K562 (cell line): ENCODE data around the gene EPHX1. TPM values are rescaled to one million over a fixed set of nuclear protein-coding genes. Genes with fewer than 3 reads are reported as not detected.
A peak's percentile ranks its signal among the peaks of the same experiment; 100 is the strongest.

Source experiments
- ARID1B ChIP-seq: fragments of 450-650 bp; IDR thresholded peaks from 2 replicates; pipeline ENCODE4 v1.6.1; 2016; ENCODE audit warnings: antibody characterized with exemption, mild to moderate bottlenecking, inconsistent platforms
- BCL6 ChIP-seq: fragments of 250-450 bp; sonication (Bioruptor Pico); IDR thresholded peaks from 2 replicates; pipeline ENCODE4 v1.4.0; 2020
- CSDE1 ChIP-seq, 2 experiments: fragments of 450-650 bp; IDR thresholded peaks; 2 replicates each; pipeline ENCODE4 v1.6.1; 2016; ENCODE audit warnings: mild to moderate bottlenecking in 1 of 2
- HEY1 ChIP-seq: fragments of 250-450 bp; sonication (Bioruptor Pico); IDR thresholded peaks from 2 replicates; pipeline ENCODE4 v1.5.0; 2020; ENCODE audit warnings: mild to moderate bottlenecking, moderate library complexity, borderline replicate concordance
- KLF1 ChIP-seq: fragments of 450-650 bp; IDR thresholded peaks from 2 replicates; pipeline ENCODE4 v1.6.1; 2016; ENCODE audit warnings: missing genetic modification characterization, missing compliant biosample characterization
- MAFK ChIP-seq: IDR thresholded peaks from 2 replicates; pipeline ENCODE4 v1.6.1; 2011; ENCODE audit warnings: low read length, improper control_type of control experiment
- MECOM ChIP-seq: fragments of 250-450 bp; sonication (Bioruptor Pico); IDR thresholded peaks from 2 replicates; pipeline ENCODE4 v1.8.0; 2022; ENCODE audit warnings: inconsistent platforms
- MYC ChIP-seq, 2 experiments: fragments of 250-450 bp in 1 of 2; sonication (Bioruptor Pico) in 1 of 2; IDR thresholded peaks; 2 replicates each; pipeline versions ENCODE4 v1.5.1 to v1.6.1; 2012 to 2021; ENCODE audit warnings: low read depth in 2 of 2, borderline replicate concordance in 1 of 2, improper control_type of control experiment in 1 of 2, low read length in 1 of 2, mild to moderate bottlenecking in 1 of 2, moderate library complexity in 1 of 2
- PRMT5 ChIP-seq: sonication (generic); formaldehyde crosslinking; IDR thresholded peaks from 2 replicates; pipeline ENCODE4 v1.5.0; 2020; ENCODE audit warnings: missing genetic modification reagents
- RAD21 ChIP-seq, 2 experiments: fragments of 250-450 bp in 1 of 2; fragments of 450-650 bp in 1 of 2; sonication (Bioruptor Pico) in 1 of 2; formaldehyde crosslinking in 1 of 2; IDR thresholded peaks in 1 of 2; conservative IDR thresholded peaks in 1 of 2; 2 replicates each; pipeline versions ENCODE4 v1.4.0 to v1.8.0; 2020 to 2022; ENCODE audit warnings: mild to moderate bottlenecking in 2 of 2, moderate library complexity in 1 of 2
- TEAD2 ChIP-seq: fragments of 450-650 bp; IDR thresholded peaks from 2 replicates; pipeline ENCODE4 v1.6.1; 2016; ENCODE audit warnings: missing genetic modification characterization, control low read depth, missing compliant biosample characterization
- TFAM ChIP-seq: fragments of 250-450 bp; sonication (Bioruptor Pico); conservative IDR thresholded peaks from 2 replicates; pipeline ENCODE4 v1.5.0; 2021; ENCODE audit warnings: mild to moderate bottlenecking, moderate library complexity
- TOE1 ChIP-seq, 2 experiments: fragments of 450-650 bp in 1 of 2; sonication (generic) in 1 of 2; formaldehyde crosslinking in 1 of 2; IDR thresholded peaks; 2 replicates each; pipeline versions ENCODE4 v1.7.1 to v1.8.0; 2016 to 2022; ENCODE audit warnings: borderline replicate concordance in 2 of 2, mild to moderate bottlenecking in 2 of 2, antibody characterized with exemption in 1 of 2, inconsistent platforms in 1 of 2, low read depth in 1 of 2, missing genetic modification reagents in 1 of 2, moderate library complexity in 1 of 2
- TRIM24 ChIP-seq, 2 experiments: fragments of 450-650 bp; IDR thresholded peaks; 2 replicates each; pipeline ENCODE4 v1.6.1; 2016
- ZC3H11A ChIP-seq: IDR thresholded peaks from 2 replicates; pipeline ENCODE4 v1.6.1; 2012; ENCODE audit warnings: low read depth, low read length, improper control_type of control experiment
- ZNF133 ChIP-seq: fragments of 250-450 bp; sonication (Bioruptor Pico); IDR thresholded peaks from 2 replicates; pipeline ENCODE4 v1.4.0; 2020; ENCODE audit warnings: mild to moderate bottlenecking
- ZNF23 ChIP-seq: fragments of 250-450 bp; sonication (Bioruptor Pico); IDR thresholded peaks from 2 replicates; pipeline ENCODE4 v1.4.0; 2020; ENCODE audit warnings: mild to moderate bottlenecking
- ZNF830 ChIP-seq: fragments of 250-450 bp; sonication (Bioruptor Pico); IDR thresholded peaks from 2 replicates; pipeline ENCODE4 v1.5.0; 2021; ENCODE audit warnings: mild to moderate bottlenecking
- polyA plus RNA-seq, 8 experiments: library from polyadenylated mRNA; depleted of rRNA in 4 of 8; stranded (reverse) in 5 of 8; unstranded in 3 of 8; fragments of >200 nt; fragmentation: Nextera tagmentation in 2 of 8; fragmentation: Illumina TruSeq in 1 of 8; extraction: Ambion mirVana in 2 of 8; extraction: Trizol in 1 of 8; gene quantifications; 2 replicates each; pipeline versions ENCODE4 v1.2.1 to v1.2.3, GENCODE V29; 2011 to 2014; ENCODE audit warnings: inconsistent platforms in 1 of 8, missing spikeins in 1 of 8
- total RNA-seq, 7 experiments: library from RNA; depleted of rRNA in 6 of 7; stranded (reverse); fragments of >200 nt in 6 of 7; fragmentation: Illumina TruSeq in 2 of 7; extraction: Trizol in 2 of 7; gene quantifications; 2 replicates each; pipeline versions ENCODE4 v1.2.1 to v1.2.3, GENCODE V29; 2011 to 2021; ENCODE audit warnings: low replicate concordance in 1 of 7
- TF ChIP-seq, protein P1 (sequence below): fragments of 250-450 bp; sonication (Bioruptor Pico); IDR thresholded peaks from 2 replicates; pipeline ENCODE4 v1.9.0; 2021; ENCODE audit warnings: mild to moderate bottlenecking, inconsistent platforms
- TF ChIP-seq, protein P2 (sequence below): sonication (generic); formaldehyde crosslinking; IDR thresholded peaks from 2 replicates; pipeline ENCODE4 v1.8.0; 2022; ENCODE audit warnings: missing genetic modification reagents, mild to moderate bottlenecking, borderline replicate concordance
- TF ChIP-seq, protein P3 (sequence below): fragments of 450-650 bp; IDR thresholded peaks from 2 replicates; pipeline ENCODE4 v1.6.1; 2018; ENCODE audit not compliant: partially characterized antibody

EPHX1 gene
- total and polyA plus RNA-seq, 9 of the 15 experiments (the other 6 are each of a cell fraction or from before 2014, with no cell fraction given), result 0.21 to 27.0 (median 6.7) TPM

DNA sequence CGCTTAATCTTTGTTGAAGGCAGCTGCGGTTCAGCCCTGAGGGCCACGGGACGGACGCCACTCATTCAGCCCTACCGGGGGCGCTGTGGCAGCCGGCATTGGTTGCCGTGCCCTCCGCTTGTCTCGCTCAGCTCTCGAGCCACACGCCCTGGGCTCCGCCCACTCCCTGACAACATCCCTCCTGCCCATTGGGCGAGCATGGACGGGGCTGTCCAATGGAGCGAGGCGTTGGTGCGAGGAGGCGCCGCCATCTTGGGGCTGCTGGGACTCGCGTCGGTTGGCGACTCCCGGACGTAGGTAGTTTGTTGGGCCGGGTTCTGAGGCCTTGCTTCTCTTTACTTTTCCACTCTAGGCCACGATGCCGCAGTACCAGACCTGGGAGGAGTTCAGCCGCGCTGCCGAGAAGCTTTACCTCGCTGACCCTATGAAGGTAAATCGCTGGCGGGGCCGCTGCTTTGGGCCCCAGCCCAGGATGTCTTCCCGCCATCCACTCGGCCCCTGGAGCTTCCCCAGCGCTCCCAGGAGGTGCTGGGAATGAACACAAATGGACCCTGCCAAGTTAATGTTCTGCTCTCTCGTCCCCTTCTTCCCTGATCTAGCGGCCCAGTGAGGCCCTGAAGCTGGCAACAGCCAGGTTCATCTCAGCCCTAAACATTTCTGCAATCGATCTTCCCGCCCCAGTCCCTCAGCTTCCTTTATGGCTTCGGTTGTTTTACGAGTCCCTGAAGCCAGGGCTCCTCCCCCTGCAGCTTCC is 32.2 kb upstream of the EPHX1 start, which contains the start of gene SRP9 (continued):
- TF ChIP-seq MYC (IDR thresholded peaks at IDR 0.05; ENCODE audit: low read depth, low read length) (peak; percentile 91), MYC (CRISPR knock-in tag; IDR thresholded peaks at IDR 0.05; ENCODE audit: borderline replicate concordance, low read depth) (peak; percentile 86; the same call in 1 of the 2 replicates), ZC3H11A (no peak), RAD21 (CRISPR knock-in tag; conservative IDR thresholded peaks at IDR 0.05 in 1 of 2, IDR thresholded peaks at IDR 0.05 in 1 of 2) (peak; percentile 66 to 68), KLF1 (tag) (no peak), TOE1 (IDR thresholded peaks at IDR 0.05; ENCODE audit: borderline replicate concordance) (peak; percentile 67; the same call in 1 of the 2 replicates), TOE1 (CRISPR knock-in tag; IDR thresholded peaks at IDR 0.05; ENCODE audit: borderline replicate concordance, low read depth) (peak; percentile 64; the same call in 1 of the 2 replicates), ZNF830 (CRISPR knock-in tag) (peak; percentile 87; the same call in 1 of the 2 replicates), HEY1 (CRISPR knock-in tag) (no peak; the same call in 1 of the 2 replicates), TRIM24 (IDR thresholded peaks at IDR 0.05) (no peak; a peak in 1 of 4 replicates), TFAM (CRISPR knock-in tag) (no peak), ARID1B (peak; percentile 65), MAFK (no peak), ZNF133 (CRISPR knock-in tag) (no peak), CSDE1 (IDR thresholded peaks at IDR 0.05) (no peak), ZNF23 (no peak), TEAD2 (no peak), MECOM (CRISPR knock-in tag) (no peak), PRMT5 (CRISPR knock-in tag) (no peak), BCL6 (no peak)
- TF ChIP-seq, protein P1, sequence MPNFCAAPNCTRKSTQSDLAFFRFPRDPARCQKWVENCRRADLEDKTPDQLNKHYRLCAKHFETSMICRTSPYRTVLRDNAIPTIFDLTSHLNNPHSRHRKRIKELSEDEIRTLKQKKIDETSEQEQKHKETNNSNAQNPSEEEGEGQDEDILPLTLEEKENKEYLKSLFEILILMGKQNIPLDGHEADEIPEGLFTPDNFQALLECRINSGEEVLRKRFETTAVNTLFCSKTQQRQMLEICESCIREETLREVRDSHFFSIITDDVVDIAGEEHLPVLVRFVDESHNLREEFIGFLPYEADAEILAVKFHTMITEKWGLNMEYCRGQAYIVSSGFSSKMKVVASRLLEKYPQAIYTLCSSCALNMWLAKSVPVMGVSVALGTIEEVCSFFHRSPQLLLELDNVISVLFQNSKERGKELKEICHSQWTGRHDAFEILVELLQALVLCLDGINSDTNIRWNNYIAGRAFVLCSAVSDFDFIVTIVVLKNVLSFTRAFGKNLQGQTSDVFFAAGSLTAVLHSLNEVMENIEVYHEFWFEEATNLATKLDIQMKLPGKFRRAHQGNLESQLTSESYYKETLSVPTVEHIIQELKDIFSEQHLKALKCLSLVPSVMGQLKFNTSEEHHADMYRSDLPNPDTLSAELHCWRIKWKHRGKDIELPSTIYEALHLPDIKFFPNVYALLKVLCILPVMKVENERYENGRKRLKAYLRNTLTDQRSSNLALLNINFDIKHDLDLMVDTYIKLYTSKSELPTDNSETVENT (CRISPR knock-in tag), result 0 out of 2 replicates have a peak, but pooled peaks have one; percentile 2
- TF ChIP-seq, protein P2, sequence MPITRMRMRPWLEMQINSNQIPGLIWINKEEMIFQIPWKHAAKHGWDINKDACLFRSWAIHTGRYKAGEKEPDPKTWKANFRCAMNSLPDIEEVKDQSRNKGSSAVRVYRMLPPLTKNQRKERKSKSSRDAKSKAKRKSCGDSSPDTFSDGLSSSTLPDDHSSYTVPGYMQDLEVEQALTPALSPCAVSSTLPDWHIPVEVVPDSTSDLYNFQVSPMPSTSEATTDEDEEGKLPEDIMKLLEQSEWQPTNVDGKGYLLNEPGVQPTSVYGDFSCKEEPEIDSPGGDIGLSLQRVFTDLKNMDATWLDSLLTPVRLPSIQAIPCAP (CRISPR knock-in tag), result no peak
- TF ChIP-seq, protein P3, sequence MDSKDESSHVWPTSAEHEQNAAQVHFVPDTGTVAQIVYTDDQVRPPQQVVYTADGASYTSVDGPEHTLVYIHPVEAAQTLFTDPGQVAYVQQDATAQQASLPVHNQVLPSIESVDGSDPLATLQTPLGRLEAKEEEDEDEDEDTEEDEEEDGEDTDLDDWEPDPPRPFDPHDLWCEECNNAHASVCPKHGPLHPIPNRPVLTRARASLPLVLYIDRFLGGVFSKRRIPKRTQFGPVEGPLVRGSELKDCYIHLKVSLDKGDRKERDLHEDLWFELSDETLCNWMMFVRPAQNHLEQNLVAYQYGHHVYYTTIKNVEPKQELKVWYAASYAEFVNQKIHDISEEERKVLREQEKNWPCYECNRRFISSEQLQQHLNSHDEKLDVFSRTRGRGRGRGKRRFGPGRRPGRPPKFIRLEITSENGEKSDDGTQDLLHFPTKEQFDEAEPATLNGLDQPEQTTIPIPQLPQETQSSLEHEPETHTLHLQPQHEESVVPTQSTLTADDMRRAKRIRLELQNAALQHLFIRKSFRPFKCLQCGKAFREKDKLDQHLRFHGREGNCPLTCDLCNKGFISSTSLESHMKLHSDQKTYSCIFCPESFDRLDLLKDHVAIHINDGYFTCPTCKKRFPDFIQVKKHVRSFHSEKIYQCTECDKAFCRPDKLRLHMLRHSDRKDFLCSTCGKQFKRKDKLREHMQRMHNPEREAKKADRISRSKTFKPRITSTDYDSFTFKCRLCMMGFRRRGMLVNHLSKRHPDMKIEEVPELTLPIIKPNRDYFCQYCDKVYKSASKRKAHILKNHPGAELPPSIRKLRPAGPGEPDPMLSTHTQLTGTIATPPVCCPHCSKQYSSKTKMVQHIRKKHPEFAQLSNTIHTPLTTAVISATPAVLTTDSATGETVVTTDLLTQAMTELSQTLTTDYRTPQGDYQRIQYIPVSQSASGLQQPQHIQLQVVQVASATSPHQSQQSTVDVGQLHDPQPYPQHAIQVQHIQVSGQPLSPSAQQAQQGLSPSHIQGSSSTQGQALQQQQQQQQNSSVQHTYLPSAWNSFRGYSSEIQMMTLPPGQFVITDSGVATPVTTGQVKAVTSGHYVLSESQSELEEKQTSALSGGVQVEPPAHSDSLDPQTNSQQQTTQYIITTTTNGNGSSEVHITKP, result peak; percentile 23
